Mammary epithelial cell (primary cell): ENCODE measurements around the gene ASB2.

Experiments
- CTCF ChIP-seq, 2 donors: IDR thresholded peaks in 1 of 2; conservative IDR thresholded peaks in 1 of 2; 2 replicates each; pipeline ENCODE4 v1.5.1; 2011 to 2012; ENCODE audit warnings: inconsistent platforms in 2 of 2, low read length in 2 of 2, mild to moderate bottlenecking in 2 of 2, control low read depth in 1 of 2, low read depth in 1 of 2; ENCODE audit not compliant: insufficient read depth in 1 of 2; ENCODE audit errors: extremely low read depth in 1 of 2
- EZH2 ChIP-seq: IDR thresholded peaks from 2 replicates; pipeline ENCODE4 v1.6.1; 2012; ENCODE audit warnings: low read length, inconsistent platforms, borderline replicate concordance

DNA sequence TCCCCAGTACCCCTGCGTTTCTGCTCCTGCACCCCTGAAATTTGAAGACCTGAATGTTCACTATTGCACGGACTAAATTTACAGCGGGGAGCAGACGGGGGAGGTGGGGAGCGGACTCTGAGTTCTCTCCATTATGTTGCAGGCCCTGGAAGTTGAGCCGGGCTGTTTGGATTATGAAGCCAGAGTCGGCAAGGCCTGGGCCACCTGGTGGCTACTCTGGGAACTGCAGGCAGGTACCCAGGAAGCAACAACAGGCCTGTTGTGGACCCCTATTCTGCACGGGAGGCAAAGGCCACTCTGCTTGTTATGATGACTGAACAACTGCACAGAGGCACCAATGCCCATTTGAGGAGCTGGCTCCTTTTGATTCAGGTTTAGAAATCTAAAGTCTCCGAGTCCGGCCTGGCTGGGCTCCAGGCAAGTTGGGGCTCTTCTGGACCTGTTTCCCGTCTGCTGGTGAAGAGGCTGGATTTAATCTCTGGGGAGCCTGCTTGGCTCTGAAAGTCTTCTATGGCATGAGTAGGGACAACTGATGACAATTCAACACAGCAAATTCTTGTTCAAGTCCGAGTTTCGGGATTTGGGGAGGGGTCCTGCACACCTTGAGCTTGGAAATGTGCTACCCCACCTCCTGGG lies 83.3 kb downstream of the ASB2 start:
- TF ChIP-seq CTCF (conservative IDR thresholded peaks at IDR 0.05 in 1 of 2, IDR thresholded peaks at IDR 0.05 in 1 of 2; ENCODE audit: extremely low read depth in 1 of 2, insufficient read depth in 1 of 2, low read depth in 1 of 2, low read length in 2 of 2), result peak; percentile 98 to 99
- TF ChIP-seq EZH2, result no peak
